ENCODE results near the gene GJA5.

GJA5 gene

GRCh38 chr1:147760481-147761260, at the start of gene GJA5:
GJA5 (minus strand) TSS chr1:147760602; CDS start chr1:147759238, 1,364 bp downstream.
- no peak for DNase-seq (ENCODE audit: low read depth)

DNA sequence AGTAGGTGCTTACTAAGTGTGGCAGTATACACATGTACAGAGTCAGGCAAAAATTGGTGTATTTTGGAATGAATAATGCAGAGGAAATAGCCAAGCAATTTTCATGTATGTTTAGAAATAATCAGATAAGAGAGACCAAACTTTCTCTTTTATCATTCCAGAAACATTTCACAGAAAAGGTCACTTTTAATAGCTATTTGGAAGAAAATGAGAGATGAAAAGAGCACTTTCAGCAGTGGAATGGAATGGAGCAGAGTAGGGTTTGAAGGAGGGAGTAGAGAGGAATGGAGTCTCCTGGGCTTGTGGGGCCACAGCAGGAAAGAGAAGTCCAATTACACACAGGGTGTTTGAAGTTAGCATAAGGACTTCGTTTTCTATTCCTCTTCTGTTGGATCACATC, 48.8 kb upstream of the GJA5 start:
- no peak for DNase-seq (ENCODE audit: low read depth)

DNA sequence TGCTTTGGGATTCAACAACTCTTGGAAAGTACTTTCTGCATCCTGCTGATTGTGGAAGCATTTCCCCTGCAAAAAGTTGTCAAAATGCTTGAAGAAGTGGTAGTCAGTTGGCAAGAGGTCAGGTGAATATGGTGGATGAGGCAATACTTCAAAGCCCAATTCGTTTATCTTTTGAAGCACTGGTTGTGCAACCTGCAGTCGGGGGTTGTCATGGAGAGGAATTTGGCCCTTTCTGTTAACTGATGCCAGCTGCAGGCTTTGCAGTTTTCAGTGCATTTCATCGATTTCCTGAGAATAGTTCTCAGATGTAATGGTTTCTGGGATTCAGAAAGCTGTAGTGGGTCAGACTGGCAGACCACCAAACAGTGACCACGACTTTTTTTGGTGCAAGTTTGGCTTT, 47.6 kb upstream of the GJA5 start:
- peak; percentile 5 for DNase-seq (ENCODE audit: low read depth)

- DNase-seq (ENCODE audit: low read depth) = no peak
These were observed 47.0 kb upstream of the GJA5 start for GRCh38 chr1:147807405-147807804.

DNA sequence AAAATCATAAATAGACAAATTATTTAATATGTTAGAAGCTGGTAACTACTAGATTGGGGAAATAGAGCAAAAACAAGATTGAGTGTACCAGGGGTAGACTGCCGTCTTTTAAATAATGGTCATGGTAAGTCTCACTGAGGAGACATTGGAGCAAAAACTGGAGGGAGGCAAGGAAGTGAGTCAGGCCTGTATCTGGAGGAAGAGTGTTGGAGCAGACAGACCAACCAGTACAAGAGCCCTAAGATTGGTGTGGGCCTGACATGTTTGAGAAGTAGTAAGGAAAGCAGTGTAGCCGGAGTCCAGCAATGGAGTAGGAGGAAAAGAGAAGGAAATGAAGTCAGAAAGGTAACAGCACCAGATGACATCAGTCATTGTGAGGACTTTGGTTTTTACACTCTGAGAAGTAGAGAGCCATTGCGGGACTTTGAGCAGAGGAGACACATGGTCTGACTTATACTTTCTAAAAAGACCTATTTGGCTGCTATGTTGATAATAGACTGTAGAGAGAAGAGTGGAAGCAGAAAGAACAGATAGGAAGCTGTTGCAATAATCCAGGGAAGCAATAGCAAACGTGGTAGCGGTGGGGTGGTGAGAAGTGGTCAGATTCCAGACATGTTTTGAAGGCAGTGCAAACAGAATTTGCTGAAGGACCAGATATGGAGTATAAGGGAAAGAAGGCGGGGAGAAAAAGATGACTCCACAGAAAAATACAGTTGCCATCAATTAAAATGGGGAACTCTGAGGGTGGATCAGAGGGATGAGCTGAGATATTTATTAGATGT, 44.7 kb upstream of the GJA5 start:
- no peak for DNase-seq (ENCODE audit: low read depth)

- no peak for DNase-seq (ENCODE audit: low read depth)
These were observed 40.4 kb upstream of the GJA5 start for GRCh38 chr1:147800804-147801203.

DNA sequence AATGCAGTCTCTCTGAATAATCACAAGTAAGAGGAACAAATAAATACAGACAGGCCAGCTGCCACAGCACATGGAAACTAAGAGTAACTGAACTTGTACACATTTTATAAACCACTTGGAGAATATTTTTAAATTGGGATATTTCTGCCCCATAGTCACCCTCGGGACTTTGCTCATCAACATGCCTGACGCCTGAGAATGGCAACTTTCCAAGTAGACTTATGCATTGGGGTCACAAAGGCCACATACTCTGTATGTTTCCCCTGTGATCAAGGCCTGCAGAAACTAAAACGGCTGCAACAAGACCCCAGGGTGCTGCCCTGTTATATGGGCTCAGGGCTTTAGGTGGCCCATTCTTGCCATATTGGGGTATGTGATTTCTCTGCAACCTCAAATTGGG, 38.3 kb upstream of the GJA5 start:
- DNase-seq (ENCODE audit: low read depth) = no peak

- no peak for DNase-seq (ENCODE audit: low read depth)
These were observed 34.2 kb upstream of the GJA5 start for GRCh38 chr1:147794570-147794969.

- no peak for DNase-seq (ENCODE audit: low read depth)
These were observed 31.5 kb upstream of the GJA5 start for GRCh38 chr1:147791876-147792275.

DNA sequence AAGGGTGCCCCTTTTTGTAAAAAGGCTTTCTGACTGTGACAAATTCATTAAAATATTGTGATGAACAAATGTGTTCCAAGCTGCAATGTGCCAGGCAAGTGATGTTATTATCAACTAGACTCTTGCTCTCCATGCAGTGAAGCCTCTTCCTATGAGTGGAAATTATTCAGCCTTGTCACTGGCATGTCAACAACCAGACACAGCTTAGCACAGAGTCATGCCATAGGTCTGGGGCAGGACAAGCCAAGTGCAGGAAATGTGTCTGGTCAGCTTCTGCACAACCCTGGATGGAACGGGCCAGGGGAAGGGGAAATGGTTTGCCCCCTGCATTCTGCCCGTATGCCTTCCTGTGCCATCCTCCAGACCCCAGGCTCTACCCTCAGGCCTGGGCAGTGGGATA, 27.4 kb upstream of the GJA5 start:
- DNase-seq (ENCODE audit: low read depth) = no peak

- no peak for DNase-seq (ENCODE audit: low read depth)
These were observed 26.1 kb upstream of the GJA5 start for GRCh38 chr1:147786536-147786935.

DNA sequence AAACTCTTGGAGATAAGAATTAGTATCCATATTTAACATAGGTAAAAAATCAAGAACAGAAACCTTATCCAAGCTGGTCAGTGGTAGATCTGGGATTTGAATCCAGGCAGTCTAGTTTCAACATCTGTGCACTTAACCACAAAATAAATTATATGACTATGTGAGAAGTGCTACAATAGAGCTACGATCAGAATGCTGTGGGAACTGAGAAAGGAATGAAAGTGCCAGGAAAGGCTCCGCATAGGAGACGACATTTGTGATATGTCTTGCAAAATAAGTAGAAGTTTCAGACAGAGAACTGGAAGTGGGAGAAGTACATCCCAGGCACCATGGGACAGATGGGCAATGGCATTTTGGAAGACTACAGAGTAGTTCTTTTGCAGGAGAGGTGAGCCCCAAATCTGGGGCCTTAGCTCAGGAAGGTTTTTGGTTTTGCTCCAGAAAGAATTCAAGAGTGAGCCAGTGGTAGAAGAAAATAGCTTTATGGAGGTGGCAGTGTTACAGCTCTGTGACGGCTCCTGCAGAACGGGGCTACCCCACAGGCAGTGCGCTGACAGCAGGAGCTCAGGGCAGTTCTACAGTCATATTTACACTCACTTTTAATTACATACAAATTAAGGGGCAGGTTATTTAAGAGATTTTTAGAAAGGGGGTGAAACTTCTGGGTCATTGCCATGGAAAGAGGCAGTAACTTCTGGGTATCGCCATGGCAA, 25.5 kb upstream of the GJA5 start:
- DNase-seq (ENCODE audit: low read depth) = no peak

- no peak for DNase-seq (ENCODE audit: low read depth)
These were observed 24.5 kb upstream of the GJA5 start for GRCh38 chr1:147784941-147785340.

GRCh38 chr1:147781056-147781471, 20.7 kb upstream of the GJA5 start:
- DNase-seq (ENCODE audit: low read depth) = no peak

DNA sequence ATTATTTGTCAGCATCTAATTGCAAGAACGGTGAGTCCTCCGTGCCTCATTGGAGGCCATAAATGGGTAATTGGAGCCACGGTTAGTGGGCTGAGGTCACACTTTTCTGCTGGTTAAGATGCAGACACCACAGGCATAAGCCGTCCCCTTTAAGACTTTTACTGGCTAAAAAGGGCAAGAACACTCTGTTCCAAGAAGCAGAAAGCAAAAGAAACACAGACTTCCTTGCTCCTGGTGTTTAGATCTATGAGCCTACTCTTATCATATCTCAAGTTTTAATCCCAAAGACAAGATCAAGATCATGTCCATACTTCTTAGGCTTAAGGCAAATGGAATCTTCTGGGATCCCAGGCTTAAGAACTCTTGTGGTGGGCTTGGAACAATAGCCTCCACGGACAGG, 17.3 kb upstream of the GJA5 start:
- DNase-seq (ENCODE audit: low read depth) = no peak

DNA sequence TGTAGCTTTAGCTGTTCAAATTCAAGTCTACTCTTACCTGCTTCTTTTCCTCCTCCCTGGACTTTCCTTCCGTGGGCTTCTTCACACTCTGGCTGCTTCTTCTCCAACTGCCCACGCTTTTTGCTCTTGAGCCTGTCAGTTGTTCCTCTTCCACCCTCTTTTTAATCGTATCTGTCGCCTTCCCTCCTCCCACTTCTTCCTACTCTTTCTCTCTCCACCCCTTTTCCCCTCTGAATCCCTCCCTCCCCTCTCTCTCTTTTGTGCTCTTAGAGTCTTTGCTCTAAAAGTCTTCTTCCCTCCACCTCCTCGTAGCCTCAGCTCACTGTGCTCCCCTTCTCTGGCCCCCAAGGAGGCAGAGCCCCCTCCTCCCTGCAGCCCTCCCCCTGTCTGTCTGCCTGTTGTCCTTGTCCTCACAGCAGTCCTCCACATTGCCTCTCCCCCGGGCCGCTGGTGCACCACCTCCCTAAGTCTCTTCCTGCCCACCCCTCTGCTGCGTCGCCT, 12.9 kb upstream of the GJA5 start:
- no peak for DNase-seq (ENCODE audit: low read depth)

GRCh38 chr1:147772570-147772969, 12.2 kb upstream of the GJA5 start:
- no peak for DNase-seq (ENCODE audit: low read depth)

DNA sequence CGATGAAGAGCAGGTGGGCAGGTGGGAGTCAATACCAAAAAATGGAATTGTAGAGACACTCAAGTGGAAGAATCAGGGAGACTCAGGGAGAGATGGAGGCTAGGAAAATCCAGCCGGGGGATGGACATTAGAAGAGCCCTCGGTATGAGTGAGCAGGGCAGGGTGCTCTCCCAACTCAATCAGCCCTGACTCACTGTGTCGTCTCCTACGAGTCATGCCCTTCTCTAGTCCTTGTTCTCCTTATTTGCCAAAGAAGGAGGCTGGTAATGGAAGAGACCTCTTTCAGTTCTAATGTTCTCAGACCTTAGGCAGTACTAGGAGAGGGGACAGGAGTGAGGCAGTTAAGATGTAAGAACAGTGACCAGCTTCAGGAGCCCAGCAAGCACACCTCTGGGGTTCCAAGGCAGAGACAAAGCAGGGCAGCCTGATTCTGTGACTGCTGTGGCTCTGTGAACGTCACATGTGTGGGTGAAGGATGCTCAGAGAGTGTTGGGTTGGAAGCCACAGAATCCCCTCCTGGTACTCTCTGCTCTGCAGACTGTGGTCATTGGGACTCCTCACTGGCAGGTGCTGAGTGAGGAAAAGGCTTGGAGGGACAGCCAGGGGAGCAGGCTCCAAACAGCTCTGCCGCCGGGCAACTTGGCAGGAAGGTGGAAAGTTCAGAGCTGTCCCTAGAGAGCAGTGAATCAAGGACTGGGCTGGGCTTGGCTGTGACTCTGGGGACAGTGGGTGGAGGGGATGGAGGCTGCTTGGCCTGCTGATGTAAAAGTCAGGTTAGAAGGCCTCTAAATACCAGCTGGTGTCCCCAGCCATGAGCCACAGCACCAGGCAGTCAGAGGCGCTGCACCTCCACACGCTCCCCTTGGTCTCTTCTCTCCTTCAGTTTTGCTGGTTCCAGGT, 11.1 kb upstream of the GJA5 start:
- no peak for DNase-seq (ENCODE audit: low read depth)

GRCh38 chr1:147769106-147769505, 8.7 kb upstream of the GJA5 start:
- DNase-seq (ENCODE audit: low read depth) = no peak

DNA sequence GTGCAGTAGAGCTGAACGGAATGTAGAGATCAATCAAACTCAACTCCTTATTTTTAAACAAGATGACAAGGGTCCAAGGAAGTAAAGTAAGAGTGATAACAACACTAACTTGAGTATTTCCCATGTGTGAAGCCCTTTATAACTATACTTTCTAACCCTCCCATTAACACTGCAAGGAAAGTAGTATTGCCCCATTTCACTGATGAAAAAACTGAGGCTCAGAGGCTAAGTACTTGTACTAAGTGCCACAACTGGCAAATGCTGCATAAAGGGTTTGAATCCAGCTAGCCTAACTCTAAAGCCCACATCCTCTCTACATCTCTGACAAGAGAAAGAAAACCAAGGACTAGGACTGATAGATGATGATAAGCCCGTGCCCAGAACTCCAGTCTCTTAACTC, 8.2 kb upstream of the GJA5 start:
- no peak for DNase-seq (ENCODE audit: low read depth)

- no peak for DNase-seq (ENCODE audit: low read depth)
These were observed 7.7 kb upstream of the GJA5 start for GRCh38 chr1:147768101-147768500.
